ENCODE data around the gene EPHB1. TPM values are rescaled to one million over a fixed set of nuclear protein-coding genes. Genes with fewer than 3 reads are reported as not detected.

Gene EPHB1
- total RNA-seq, 1 experiment from 2014 or later = 0.73 TPM

- DNase-seq = no peak
- Mint-ChIP-seq H3K4me1 (ENCODE audit: low read depth, unreplicated experiment) (no peaks in the 10 kb centered on the region), H3K4me3 (ENCODE audit: low read depth, unreplicated experiment) (no peak overlapping the region), H3K9me3 (ENCODE audit: low read depth, unreplicated experiment) (peaks cover 9% of the 10 kb centered on the region), H3K27me3 (ENCODE audit: unreplicated experiment) (peaks cover 43% of the 10 kb centered on the region), H3K27ac (ENCODE audit: unreplicated experiment) (no peak overlapping the region), H3K36me3 (ENCODE audit: insufficient read depth, unreplicated experiment) (no peaks in the 10 kb centered on the region)
- intact Hi-C loops (cut with micrococcal nuclease; ENCODE audit: unreplicated experiment) = no loop called here
- no TSS peak for BruUV-seq (replicated peaks)
- no peak for TF ChIP-seq CTCF (IDR thresholded peaks at IDR 0.05; ENCODE audit: unreplicated experiment)
- CTCF ChIA-PET = no interaction called here
Observed at GRCh38 chr3:135155228-135155627, 360.2 kb downstream of the EPHB1 start.

GRCh38 chr3:135155791-135156190 lies 360.7 kb downstream of the EPHB1 start:
- no peak for DNase-seq
- no TSS peak for BruUV-seq (replicated peaks)
- CTCF ChIA-PET = no interaction called here
- no peaks in the 10 kb centered on the region for H3K36me3 Mint-ChIP-seq (ENCODE audit: insufficient read depth, unreplicated experiment)
- no peaks in the 10 kb centered on the region for H3K4me1 Mint-ChIP-seq (ENCODE audit: low read depth, unreplicated experiment)
- TF ChIP-seq CTCF (IDR thresholded peaks at IDR 0.05; ENCODE audit: unreplicated experiment) = no peak
- no peak overlapping the region for H3K4me3 Mint-ChIP-seq (ENCODE audit: low read depth, unreplicated experiment)
- peaks cover 43% of the 10 kb centered on the region for H3K27me3 Mint-ChIP-seq (ENCODE audit: unreplicated experiment)
- intact Hi-C loops (cut with micrococcal nuclease; ENCODE audit: unreplicated experiment) = no loop called here
- no peak overlapping the region for H3K27ac Mint-ChIP-seq (ENCODE audit: unreplicated experiment)
- peaks cover 13% of the 10 kb centered on the region for H3K9me3 Mint-ChIP-seq (ENCODE audit: low read depth, unreplicated experiment)

GRCh38 chr3:135157045-135157740 lies 362.1 kb downstream of the EPHB1 start:
- no peak overlapping the region for H3K27ac Mint-ChIP-seq (ENCODE audit: unreplicated experiment)
- intact Hi-C loops (cut with micrococcal nuclease; ENCODE audit: unreplicated experiment) = no loop called here
- CTCF ChIA-PET = no interaction called here
- no TSS peak for BruUV-seq (replicated peaks)
- no peak overlapping the region for H3K4me3 Mint-ChIP-seq (ENCODE audit: low read depth, unreplicated experiment)
- peaks cover 10% of the 10 kb centered on the region for H3K9me3 Mint-ChIP-seq (ENCODE audit: low read depth, unreplicated experiment)
- TF ChIP-seq CTCF (IDR thresholded peaks at IDR 0.05; ENCODE audit: unreplicated experiment) = no peak
- peaks cover 44% of the 10 kb centered on the region for H3K27me3 Mint-ChIP-seq (ENCODE audit: unreplicated experiment)
- no peak for DNase-seq
- no peaks in the 10 kb centered on the region for H3K36me3 Mint-ChIP-seq (ENCODE audit: insufficient read depth, unreplicated experiment)
- H3K4me1 Mint-ChIP-seq (ENCODE audit: low read depth, unreplicated experiment) = no peaks in the 10 kb centered on the region

GRCh38 chr3:135158520-135158919 lies 363.5 kb downstream of the EPHB1 start:
- CTCF ChIA-PET = no interaction called here
- no TSS peak for BruUV-seq (replicated peaks)
- no peaks in the 10 kb centered on the region for H3K36me3 Mint-ChIP-seq (ENCODE audit: insufficient read depth, unreplicated experiment)
- no peak for DNase-seq
- H3K9me3 Mint-ChIP-seq (ENCODE audit: low read depth, unreplicated experiment) = peaks cover 9% of the 10 kb centered on the region
- no peak overlapping the region for H3K4me3 Mint-ChIP-seq (ENCODE audit: low read depth, unreplicated experiment)
- H3K27ac Mint-ChIP-seq (ENCODE audit: unreplicated experiment) = no peak overlapping the region
- H3K4me1 Mint-ChIP-seq (ENCODE audit: low read depth, unreplicated experiment) = no peaks in the 10 kb centered on the region
- intact Hi-C loops (cut with micrococcal nuclease; ENCODE audit: unreplicated experiment) = no loop called here
- TF ChIP-seq CTCF (IDR thresholded peaks at IDR 0.05; ENCODE audit: unreplicated experiment) = no peak
- peaks cover 40% of the 10 kb centered on the region for H3K27me3 Mint-ChIP-seq (ENCODE audit: unreplicated experiment)

Data from Calu3 (cell line).